B cell (primary cell): ENCODE measurements around the gene ING4. TPM values are rescaled to one million over a fixed set of nuclear protein-coding genes. Genes with fewer than 3 reads are reported as not detected.
A peak's percentile ranks its signal among the peaks of the same experiment; 100 is the strongest.

ENCODE experiments used
- ATAC-seq: fragments of 200-7000 bp; cut with Tn5 transposase; one replicate; pipeline ENCODE4 v1.10.0; 2021; ENCODE audit warnings: low read depth, mild to moderate bottlenecking, moderate number of reproducible peaks, moderate library complexity
- CTCF ChIA-PET: fragments of 350-600 bp; sonication (Branson Sonifier 250); formaldehyde crosslinking; loops from one replicate; lab custom pipeline; 2021; ENCODE audit warnings: antibody characterized with exemption, inconsistent platforms; lab: Charles Lee
- POLR2A ChIA-PET: fragments of 350-600 bp; sonication (Branson Sonifier 250); formaldehyde crosslinking; loops from one replicate; lab custom pipeline; 2021; ENCODE audit warnings: antibody characterized with exemption; lab: Charles Lee
- DNase-seq: peaks from one replicate; pipeline ENCODE4 v3.0.0; 2013
- H2AFZ ChIP-seq: 2 replicates; pipeline ENCODE4 v1.6.1; 2012; ENCODE audit warnings: mild to moderate bottlenecking, low read depth, low read length; ENCODE audit not compliant: insufficient read depth, poor library complexity, severe bottlenecking
- H3K27ac ChIP-seq, 2 donors: 1 replicate in 1 of 2; 2 replicates in 1 of 2; pipeline ENCODE4 v1.5.1; 2012 to 2013; ENCODE audit warnings: low read length in 2 of 2, mild to moderate bottlenecking in 2 of 2, moderate library complexity in 1 of 2
- H3K27me3 ChIP-seq, 4 experiments: fragments of 200-600 bp in 1 of 4; sonication (generic) in 1 of 4; replicated peaks in 1 of 4; 1 replicate in 2 of 4; 2 replicates in 2 of 4; pipeline versions ENCODE4 v1.6.1 to v1.7.0; 2013 to 2016; ENCODE audit warnings: low read length in 3 of 4, mild to moderate bottlenecking in 2 of 4, mixed read lengths in 1 of 4, moderate library complexity in 1 of 4; ENCODE audit not compliant: insufficient read depth in 4 of 4, control insufficient read depth in 3 of 4; ENCODE audit errors: control extremely low read depth in 1 of 4
- H3K36me3 ChIP-seq, 2 experiments: replicated peaks in 1 of 2; 1 replicate in 1 of 2; 2 replicates in 1 of 2; pipeline versions ENCODE4 v1.6.1 to v1.7.1; 2013; ENCODE audit warnings: low read length in 1 of 2; ENCODE audit not compliant: insufficient read depth in 2 of 2, control insufficient read depth in 1 of 2; ENCODE audit errors: control extremely low read depth in 1 of 2, extremely low read depth in 1 of 2
- H3K4me1 ChIP-seq, 2 donors: fragments of 200-600 bp in 1 of 2; sonication (generic) in 1 of 2; 1 replicate in 1 of 2; 2 replicates in 1 of 2; pipeline versions ENCODE4 v1.5.1 to v1.6.1; 2013 to 2017; ENCODE audit warnings: low read length in 2 of 2; ENCODE audit not compliant: control insufficient read depth in 2 of 2, insufficient read depth in 2 of 2
- H3K4me2 ChIP-seq: replicated peaks from 2 replicates; pipeline ENCODE3; 2012; ENCODE audit warnings: mild to moderate bottlenecking, low read depth, low read length; ENCODE audit not compliant: poor library complexity, severe bottlenecking
- H3K4me3 ChIP-seq, 5 experiments: fragments of 200-600 bp in 1 of 5; sonication (generic) in 1 of 5; 1 replicate in 3 of 5; 2 replicates in 2 of 5; pipeline versions ENCODE4 v1.5.1 to v1.7.0; 2011 to 2016; ENCODE audit warnings: low read length in 4 of 5, mild to moderate bottlenecking in 4 of 5, low read depth in 2 of 5, control low read depth in 1 of 5, moderate library complexity in 1 of 5; ENCODE audit not compliant: insufficient read depth in 1 of 5; ENCODE audit errors: control extremely low read depth in 1 of 5, extremely low read depth in 1 of 5
- H3K79me2 ChIP-seq: fragments of 200-600 bp; sonication (generic); one replicate; pipeline ENCODE4 v1.6.0; 2016; ENCODE audit warnings: low read length; ENCODE audit not compliant: control insufficient read depth, insufficient read depth
- H3K9ac ChIP-seq: fragments of 200-600 bp; sonication (generic); 2 replicates; pipeline ENCODE4 v1.6.1; 2017; ENCODE audit warnings: mild to moderate bottlenecking, low read length, moderate library complexity
- H3K9me3 ChIP-seq, 3 donors: one replicate each; pipeline versions ENCODE4 v1.6.1 to v1.7.1; 2013; ENCODE audit warnings: low read length in 2 of 3; ENCODE audit not compliant: control insufficient read depth in 2 of 3, insufficient read depth in 1 of 3; ENCODE audit errors: control extremely low read depth in 1 of 3
- H4K20me1 ChIP-seq: 2 replicates; pipeline ENCODE4 v1.6.0; 2012; ENCODE audit warnings: mild to moderate bottlenecking, low read length; ENCODE audit not compliant: insufficient read depth, control insufficient read depth, poor library complexity, severe bottlenecking
- H3K27ac Mint-ChIP-seq: one replicate; pipeline ENCODE4 v1.8.0; 2021; ENCODE audit warnings: mixed read lengths
- H3K27me3 Mint-ChIP-seq: one replicate; pipeline ENCODE4 v1.8.0; 2021; ENCODE audit warnings: mixed read lengths
- H3K4me1 Mint-ChIP-seq: one replicate; pipeline ENCODE4 v1.8.0; 2021; ENCODE audit warnings: mixed read lengths
- H3K4me3 Mint-ChIP-seq: one replicate; pipeline ENCODE4 v1.8.0; 2021; ENCODE audit warnings: mixed read lengths
- H3K9me3 Mint-ChIP-seq: one replicate; pipeline ENCODE4 v1.8.0; 2022; ENCODE audit warnings: mixed read lengths; ENCODE audit not compliant: insufficient read depth
- CTCF ChIP-seq: fragments of 200-600 bp; IDR thresholded peaks from one replicate; pipeline ENCODE4 v1.8.0; 2022; ENCODE audit warnings: antibody characterized with exemption, mild to moderate bottlenecking
- EZH2 ChIP-seq: IDR thresholded peaks from 2 replicates; pipeline ENCODE4 v1.6.1; 2012; ENCODE audit warnings: borderline replicate concordance, low read depth, mild to moderate bottlenecking, moderate library complexity, low read length; ENCODE audit not compliant: insufficient read depth, poor library complexity, severe bottlenecking
- WGBS: methylation state at CpG from one replicate; pipeline ENCODE4 v1.1.5; 2013; ENCODE audit warnings: missing lambda C conversion rate; ENCODE audit not compliant: insufficient coverage; 5-methylcytosine and 5-hydroxymethylcytosine counted together
- intact Hi-C: fragments of 100-400 bp; cut with micrococcal nuclease; formaldehyde crosslinking; loops from one replicate; pipeline ENCODE4 v1.10.0; 2022
- polyA plus RNA-seq: library from polyadenylated mRNA; depleted of rRNA; stranded (reverse); fragments of >200 nt; gene quantifications from 2 replicates; pipeline ENCODE4 v1.2.3, GENCODE V29; 2012
- total RNA-seq, 2 donors: library from RNA; stranded (reverse); fragments of 120-200 nt in 1 of 2; gene quantifications; 1 replicate in 1 of 2; 2 replicates in 1 of 2; pipeline versions ENCODE4 v1.2.3 to v1.2.4, GENCODE V29; 2013 to 2022

Gene ING4
- total and polyA plus RNA-seq, 2 donors (not counting 1 experiment from before 2014, with no cell fraction given), result 81.1 to 110 TPM

- TF ChIP-seq EZH2 (no peak), CTCF (no peak)
- Histone ChIP-seq H3K9me3 (peaks cover 0 to 14% (median 0%) of the 10 kb centered on the region in 3 donors), H3K4me2 (peak overlapping the region; percentile 60), H3K4me3 (no peak overlapping the region), H3K36me3 (peaks cover 0 to 12% of the 10 kb centered on the region in 2 experiments), H2AFZ (peak overlapping the region; percentile 65), H3K4me1 (peaks cover 24 to 44% of the 10 kb centered on the region in 2 donors), H3K9ac (no peak overlapping the region), H3K79me2 (peaks cover 31% of the 10 kb centered on the region), H3K27me3 (no peaks in the 10 kb centered on the region), H3K27ac (peak overlapping the region; percentile 36 to 59), H4K20me1 (no peaks in the 10 kb centered on the region)
- DNase-seq, result no peak
- H3K27ac Mint-ChIP-seq, result peak overlapping the region; percentile 83
- CTCF ChIA-PET, result interaction anchor here (0.6 to 2.6 kb wide), 12 partner anchors 9 to 92 kb away, joined by 3 to 24 read pairs (median 4); partner anchors contain the start of gene LPAR5
- POLR2A ChIA-PET, result interaction anchor here (1.1 to 4.6 kb wide), 2 partner anchors 9 to 29 kb away, joined by 3 to 25 read pairs; partner anchors contain the start of gene LPAR5
- ATAC-seq, result no peak
- intact Hi-C loops, result loop anchor here (1.0 kb wide), 1 partner anchor 10 kb away; the partner anchor contains the start of gene LPAR5
- WGBS, result 82% methylated on average over 4 of the region's 5 CpGs
- H3K9me3 Mint-ChIP-seq, result no peaks in the 10 kb centered on the region
- no peaks in the 10 kb centered on the region for H3K27me3 Mint-ChIP-seq
- H3K4me1 Mint-ChIP-seq, result peaks cover 46% of the 10 kb centered on the region
- H3K4me3 Mint-ChIP-seq, result peak overlapping the region; percentile 44
Measured at GRCh38 chr12:6644903-6645302, 18.0 kb downstream of the ING4 start.

- Histone ChIP-seq H3K4me1 (peaks cover 28 to 50% of the 10 kb centered on the region in 2 donors), H3K27ac (peak overlapping the region; percentile 36 to 59), H3K4me2 (peak overlapping the region; percentile 60), H3K27me3 (no peaks in the 10 kb centered on the region), H3K9ac (peak overlapping the region; percentile 21), H2AFZ (peak overlapping the region; percentile 65), H4K20me1 (no peaks in the 10 kb centered on the region), H3K4me3 (peak overlapping the region in 1 of 5 experiments; percentile 6), H3K36me3 (peaks cover 0 to 11% of the 10 kb centered on the region in 2 experiments), H3K9me3 (peaks cover 0 to 14% (median 0%) of the 10 kb centered on the region in 3 donors), H3K79me2 (peaks cover 38% of the 10 kb centered on the region)
- Mint-ChIP-seq H3K27me3 (no peaks in the 10 kb centered on the region), H3K27ac (peak overlapping the region; percentile 83), H3K4me3 (peak overlapping the region; percentile 48), H3K9me3 (no peaks in the 10 kb centered on the region), H3K4me1 (peaks cover 49% of the 10 kb centered on the region)
- DNase-seq, result peak; percentile 61
- CTCF ChIA-PET, result interaction anchor here (0.7 to 2.6 kb wide), 14 partner anchors 9 to 106 kb away, joined by 3 to 24 read pairs (median 4); partner anchors contain the start of gene LPAR5
- POLR2A ChIA-PET, result interaction anchor here (0.5 to 4.6 kb wide), 6 partner anchors 9 to 215 kb away, joined by 3 to 25 read pairs (median 4); partner anchors contain the start of genes LPAR5 and ZNF384
- WGBS, result 10% methylated on average over 6 of the region's 6 CpGs
- TF ChIP-seq EZH2, result no peak
- no peak for TF ChIP-seq CTCF
- intact Hi-C loops, result loop anchor here (1.0 kb wide), 1 partner anchor 9 kb away; the partner anchor contains the start of gene LPAR5
- peak; percentile 51 for ATAC-seq
Measured at GRCh38 chr12:6644257-6644596, 18.7 kb downstream of the ING4 start.
